NCI-H146 treated with DMSO at 0.1 percent for 48 hours (cell line): ENCODE data around the gene RP2.

Source experiments
- DNase-seq: peaks from one replicate; lab custom pipeline; 2025; ENCODE audit not compliant: unreplicated experiment; lab: John Stamatoyannopoulos, UW

RP2 gene

GRCh38 chrX:46917622-46918021 is 80.8 kb downstream of the RP2 start:
- no peak for DNase-seq

- DNase-seq = no peak
Measured at GRCh38 chrX:46918434-46918833, 81.6 kb downstream of the RP2 start.

GRCh38 chrX:46920235-46920634 is 83.4 kb downstream of the RP2 start:
- DNase-seq = no peak

GRCh38 chrX:46922611-46923010 is 85.8 kb downstream of the RP2 start:
- DNase-seq = no peak

- no peak for DNase-seq
Measured at GRCh38 chrX:46927718-46928117, 90.9 kb downstream of the RP2 start.

- DNase-seq = no peak
Measured at GRCh38 chrX:46929439-46930261, 92.8 kb downstream of the RP2 start.
